Thoracic aorta (tissue), 2 donors: ENCODE results near the gene CCL8. TPM values are rescaled to one million over a fixed set of nuclear protein-coding genes. Genes with fewer than 3 reads are reported as not detected.

Experiments used
- ATAC-seq: fragments of 150-250 bp; one replicate; pipeline ENCODE4 v1.8.0; 2017; ENCODE audit warnings: low read depth; ENCODE audit not compliant: insufficient number of reproducible peaks, low FRiP score
- DNase-seq: peaks from one replicate; pipeline ENCODE4 v3.0.0-alpha.2; 2020; ENCODE audit warnings: low spot score
- H3K27ac ChIP-seq, 2 donors: fragments of 200-600 bp; sonication (generic); 1 replicate in 1 of 2; 2 replicates in 1 of 2; pipeline ENCODE4 v1.5.1; 2016; ENCODE audit warnings: mild to moderate bottlenecking in 2 of 2, moderate library complexity in 2 of 2
- H3K27me3 ChIP-seq: fragments of 200-600 bp; sonication (generic); replicated peaks from 2 replicates; pipeline ENCODE4 v1.6.0; 2016; ENCODE audit warnings: mild to moderate bottlenecking; ENCODE audit not compliant: insufficient read depth
- H3K36me3 ChIP-seq: fragments of 200-600 bp; sonication (generic); one replicate; pipeline ENCODE4 v1.5.1; 2016
- H3K4me1 ChIP-seq, 2 donors: fragments of 200-600 bp; sonication (generic); 1 replicate in 1 of 2; 2 replicates in 1 of 2; pipeline versions ENCODE4 v1.5.1 to v1.6.0; 2016; ENCODE audit warnings: low read depth in 2 of 2, mild to moderate bottlenecking in 1 of 2; ENCODE audit not compliant: control insufficient read depth in 1 of 2
- H3K4me3 ChIP-seq: fragments of 200-600 bp; sonication (generic); 2 replicates; pipeline ENCODE4 v1.5.1; 2016; ENCODE audit warnings: mild to moderate bottlenecking
- H3K9me3 ChIP-seq: fragments of 200-600 bp; sonication (generic); 2 replicates; pipeline ENCODE4 v1.5.1; 2016
- total RNA-seq, 2 donors: library from RNA; depleted of rRNA; stranded (reverse); fragments of >200 nt; gene quantifications; one replicate each; pipeline versions ENCODE4 v1.1.0 to v1.2.3, GENCODE V29; 2016
- TF ChIP-seq, protein P1 (sequence below): fragments of 200-600 bp; sonication (generic); IDR thresholded peaks from one replicate; pipeline ENCODE4 v1.5.1; 2019; ENCODE audit warnings: antibody characterized with exemption

Gene CCL8
- total RNA-seq, 2 donors from 2014 or later = 2.5 to 3.7 TPM

- ATAC-seq = no peak
- Histone ChIP-seq H3K9me3 (no peaks in the 10 kb centered on the region), H3K27me3 (no peaks in the 10 kb centered on the region), H3K27ac (no peak overlapping the region), H3K4me3 (no peak overlapping the region), H3K36me3 (no peaks in the 10 kb centered on the region), H3K4me1 (no peaks in the 10 kb centered on the region)
- no peak for DNase-seq
- TF ChIP-seq, protein P1, sequence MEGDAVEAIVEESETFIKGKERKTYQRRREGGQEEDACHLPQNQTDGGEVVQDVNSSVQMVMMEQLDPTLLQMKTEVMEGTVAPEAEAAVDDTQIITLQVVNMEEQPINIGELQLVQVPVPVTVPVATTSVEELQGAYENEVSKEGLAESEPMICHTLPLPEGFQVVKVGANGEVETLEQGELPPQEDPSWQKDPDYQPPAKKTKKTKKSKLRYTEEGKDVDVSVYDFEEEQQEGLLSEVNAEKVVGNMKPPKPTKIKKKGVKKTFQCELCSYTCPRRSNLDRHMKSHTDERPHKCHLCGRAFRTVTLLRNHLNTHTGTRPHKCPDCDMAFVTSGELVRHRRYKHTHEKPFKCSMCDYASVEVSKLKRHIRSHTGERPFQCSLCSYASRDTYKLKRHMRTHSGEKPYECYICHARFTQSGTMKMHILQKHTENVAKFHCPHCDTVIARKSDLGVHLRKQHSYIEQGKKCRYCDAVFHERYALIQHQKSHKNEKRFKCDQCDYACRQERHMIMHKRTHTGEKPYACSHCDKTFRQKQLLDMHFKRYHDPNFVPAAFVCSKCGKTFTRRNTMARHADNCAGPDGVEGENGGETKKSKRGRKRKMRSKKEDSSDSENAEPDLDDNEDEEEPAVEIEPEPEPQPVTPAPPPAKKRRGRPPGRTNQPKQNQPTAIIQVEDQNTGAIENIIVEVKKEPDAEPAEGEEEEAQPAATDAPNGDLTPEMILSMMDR = no peak
These were observed 48.4 kb downstream of the CCL8 start for GRCh38 chr17:34367486-34368195.

GRCh38 chr17:34368196-34368945 lies 49.1 kb downstream of the CCL8 start:
- Histone ChIP-seq H3K4me1 (no peaks in the 10 kb centered on the region), H3K36me3 (no peaks in the 10 kb centered on the region), H3K9me3 (no peaks in the 10 kb centered on the region), H3K27me3 (no peaks in the 10 kb centered on the region), H3K27ac (no peak overlapping the region), H3K4me3 (no peak overlapping the region)
- DNase-seq = no peak
- no peak for ATAC-seq
- TF ChIP-seq, protein P1 = no peak

DNA sequence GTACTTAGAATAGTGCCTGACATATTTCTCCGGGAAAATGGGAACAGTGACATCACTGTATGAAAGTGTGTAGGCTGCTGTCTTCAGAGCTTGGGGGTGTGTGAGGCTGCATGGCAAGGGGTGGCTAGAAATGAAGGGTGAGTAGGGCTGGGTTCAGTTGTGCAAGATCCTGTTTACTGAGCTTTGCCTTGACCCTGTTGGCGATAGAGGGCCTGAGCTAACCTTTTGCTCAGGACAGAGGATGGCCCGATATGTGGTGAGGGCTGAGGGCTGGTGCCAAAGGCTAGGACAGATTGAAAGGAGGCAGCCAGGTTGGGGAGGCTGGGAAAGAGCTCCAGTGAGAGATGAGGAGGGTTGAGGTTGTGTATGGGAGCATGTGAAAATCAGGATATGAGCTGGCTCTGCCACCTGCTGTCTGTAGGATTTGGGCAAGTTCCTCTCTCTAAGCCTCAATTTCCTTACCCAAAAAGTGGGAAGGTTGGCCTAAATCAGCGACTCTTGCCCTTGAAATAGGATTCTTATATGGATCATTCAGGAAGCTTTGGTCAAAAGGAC lies 49.8 kb downstream of the CCL8 start:
- TF ChIP-seq, protein P1 = no peak
- DNase-seq = no peak
- Histone ChIP-seq H3K4me1 (no peaks in the 10 kb centered on the region), H3K27me3 (no peaks in the 10 kb centered on the region), H3K9me3 (no peaks in the 10 kb centered on the region), H3K27ac (no peak overlapping the region), H3K36me3 (no peaks in the 10 kb centered on the region), H3K4me3 (no peak overlapping the region)
- no peak for ATAC-seq

GRCh38 chr17:34369571-34369970 lies 50.3 kb downstream of the CCL8 start:
- Histone ChIP-seq H3K27ac (no peak overlapping the region), H3K27me3 (no peaks in the 10 kb centered on the region), H3K4me3 (no peak overlapping the region), H3K9me3 (no peaks in the 10 kb centered on the region), H3K36me3 (no peaks in the 10 kb centered on the region), H3K4me1 (no peaks in the 10 kb centered on the region)
- TF ChIP-seq, protein P1 = no peak
- ATAC-seq (no peak), DNase-seq (no peak)

DNA sequence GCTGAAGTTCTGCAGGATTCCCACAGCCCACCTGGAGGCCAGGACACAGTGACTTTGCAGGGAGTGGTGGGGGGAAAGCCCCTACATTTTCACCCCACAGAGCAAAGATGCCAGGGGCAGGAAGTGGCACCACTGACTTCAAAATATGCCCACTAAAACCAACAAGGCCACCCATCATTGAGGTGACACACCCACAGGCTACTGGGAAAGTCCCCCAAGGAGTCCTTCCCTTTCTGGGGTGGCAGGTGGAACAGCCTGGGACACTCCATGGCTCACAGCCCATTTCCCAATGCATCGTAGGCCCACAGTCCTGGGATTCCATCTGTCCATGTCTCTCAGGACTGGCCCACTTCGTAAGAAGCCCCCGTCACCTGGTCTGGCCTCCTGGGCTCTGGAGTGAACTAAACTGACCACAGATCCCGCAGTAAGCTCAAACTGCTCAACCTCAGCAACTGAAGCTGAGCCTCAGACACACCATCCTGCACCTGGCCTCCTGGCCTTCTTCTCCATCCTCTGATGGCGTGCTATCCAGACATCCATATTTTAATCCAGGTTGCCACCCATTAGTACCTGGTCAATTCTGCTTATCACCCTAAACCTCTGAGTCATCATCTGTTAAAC lies 51.3 kb downstream of the CCL8 start:
- ATAC-seq (no peak), DNase-seq (no peak)
- Histone ChIP-seq H3K4me3 (no peak overlapping the region), H3K4me1 (no peaks in the 10 kb centered on the region), H3K27ac (no peak overlapping the region), H3K27me3 (no peaks in the 10 kb centered on the region), H3K9me3 (no peaks in the 10 kb centered on the region), H3K36me3 (no peaks in the 10 kb centered on the region)
- TF ChIP-seq, protein P1 = no peak
